Choroid plexus epithelial cell (primary cell): ENCODE data around the gene ADSL.

ENCODE experiments used
- DNase-seq: peaks from one replicate; pipeline ENCODE4 v3.0.0-alpha.2; 2010; ENCODE audit warnings: low read depth
- H3K4me3 ChIP-seq: 2 replicates; pipeline ENCODE4 v1.5.1; 2011; ENCODE audit warnings: low read depth, mild to moderate bottlenecking, control low read depth, low read length, moderate library complexity
- CTCF ChIP-seq: conservative IDR thresholded peaks from 2 replicates; pipeline ENCODE4 v1.5.1; 2011; ENCODE audit warnings: low read depth, mild to moderate bottlenecking, control low read depth, inconsistent platforms, low read length, moderate library complexity

ADSL gene

GRCh38 chr22:40410731-40411505, 64.6 kb downstream of the ADSL start:
- H3K4me3 ChIP-seq: no peak overlapping the region
- no peak for TF ChIP-seq CTCF
- DNase-seq: no peak

- H3K4me3 ChIP-seq: no peak overlapping the region
- no peak for DNase-seq
- no peak for TF ChIP-seq CTCF
Observed at GRCh38 chr22:40411506-40411861, 65.2 kb downstream of the ADSL start.

GRCh38 chr22:40412441-40412840, 66.1 kb downstream of the ADSL start:
- DNase-seq: no peak
- no peak overlapping the region for H3K4me3 ChIP-seq
- TF ChIP-seq CTCF: no peak

- H3K4me3 ChIP-seq: no peak overlapping the region
- no peak for TF ChIP-seq CTCF
- DNase-seq: no peak
Observed at GRCh38 chr22:40413873-40414272, 67.6 kb downstream of the ADSL start.

- DNase-seq: no peak
- TF ChIP-seq CTCF: no peak
- no peak overlapping the region for H3K4me3 ChIP-seq
Observed at GRCh38 chr22:40414311-40414710, 68.0 kb downstream of the ADSL start.

- no peak for DNase-seq
- TF ChIP-seq CTCF: no peak
- H3K4me3 ChIP-seq: no peak overlapping the region
Observed at GRCh38 chr22:40414838-40415505, 68.7 kb downstream of the ADSL start.
